K562 (cell line): ENCODE measurements around the gene SIAE. TPM values are rescaled to one million over a fixed set of nuclear protein-coding genes. Genes with fewer than 3 reads are reported as not detected.

Source experiments
- ATAC-seq: fragments of 200-7000 bp; cut with Tn5 transposase; 3 replicates; pipeline ENCODE4 v1.9.1; 2020; ENCODE audit warnings: moderate library complexity
- BruUV-seq: library from RNA; stranded (reverse); fragments of 400-500 nt; replicated peaks from 2 replicates; lab custom pipeline; 2021; lab: Mats Ljungman, UMichigan
- CTCF ChIA-PET: fragments of 300-600 bp; formaldehyde crosslinking; extraction: SDS; loops from one replicate; lab custom pipeline; 2021; ENCODE audit warnings: low intra/inter-chr PET ratio; lab: Yijun Ruan, JAX
- POLR2A ChIA-PET: fragments of 300-600, 350-650 bp; sonication (Branson Sonifier 250); formaldehyde crosslinking; extraction: SDS; loops from one replicate; lab custom pipeline; 2021; ENCODE audit warnings: antibody characterized with exemption, inconsistent platforms; lab: Yijun Ruan, JAX
- DNase-seq, 4 experiments: peaks; one replicate each; pipeline versions ENCODE4 v3.0.0 to v3.0.0-alpha.2; 2011 to 2018; ENCODE audit warnings: low spot score in 3 of 4, mixed read lengths in 3 of 4; ENCODE audit errors: extremely low read depth in 1 of 4
- FAIRE-seq: peaks from 2 replicates; lab custom pipeline; 2011; peaks lifted over from hg19 to GRCh38; lab: Jason Lieb, UNC
- H2AFZ ChIP-seq: 2 replicates; pipeline ENCODE4 v1.6.0; 2011; ENCODE audit warnings: low read depth, low read length, control low read depth, inconsistent platforms
- H3K27ac ChIP-seq: fragments of 200-600 bp; 3 replicates; pipeline ENCODE4 v1.8.0; 2011; ENCODE audit warnings: low read depth, mild to moderate bottlenecking, control low read depth, inconsistent platforms, low read length, moderate library complexity, mixed read lengths; ENCODE audit errors: extremely low read depth
- H3K27me3 ChIP-seq, 2 experiments: fragments of 300-600 bp in 1 of 2; 2 replicates in 1 of 2; 3 replicates in 1 of 2; pipeline versions ENCODE4 v1.6.0 to v1.8.0; 2011; ENCODE audit warnings: inconsistent platforms in 2 of 2, low read length in 2 of 2, mild to moderate bottlenecking in 1 of 2, mixed read lengths in 1 of 2, moderate library complexity in 1 of 2; ENCODE audit not compliant: control insufficient read depth in 2 of 2, insufficient read depth in 2 of 2
- H3K36me3 ChIP-seq: fragments of 300-600 bp; 3 replicates; pipeline ENCODE4 v1.8.0; 2011; ENCODE audit warnings: mild to moderate bottlenecking, low read length, inconsistent platforms; ENCODE audit not compliant: control insufficient read depth, insufficient read depth
- H3K4me1 ChIP-seq, 2 experiments: fragments of 200-600 bp in 1 of 2; replicated peaks in 1 of 2; 2 replicates in 1 of 2; 3 replicates in 1 of 2; pipeline versions ENCODE4 v1.5.1 to v1.8.0; 2011; ENCODE audit warnings: inconsistent platforms in 2 of 2, low read length in 2 of 2, mild to moderate bottlenecking in 1 of 2, mixed read lengths in 1 of 2, moderate library complexity in 1 of 2; ENCODE audit not compliant: control insufficient read depth in 2 of 2, insufficient read depth in 2 of 2
- H3K4me2 ChIP-seq: 2 replicates; pipeline ENCODE4 v1.6.1; 2011; ENCODE audit warnings: low read length, control low read depth, inconsistent platforms, mixed read lengths; ENCODE audit not compliant: insufficient read depth
- H3K4me3 ChIP-seq: fragments of 200-600 bp; sonication (generic), shearing (Covaris generic); 2 replicates; pipeline ENCODE4 v1.5.1; 2016; ENCODE audit warnings: control low read depth, inconsistent platforms
- H3K79me2 ChIP-seq: fragments of 200-600 bp; 3 replicates; pipeline ENCODE4 v1.8.0; 2011; ENCODE audit warnings: low read length, inconsistent platforms; ENCODE audit not compliant: control insufficient read depth, insufficient read depth
- H3K9ac ChIP-seq, 2 experiments: 2 replicates each; pipeline versions ENCODE4 v1.6.0 to v1.6.1; 2011; ENCODE audit warnings: low read depth in 2 of 2, low read length in 2 of 2, control low read depth in 1 of 2, inconsistent platforms in 1 of 2, mild to moderate bottlenecking in 1 of 2, mixed read lengths in 1 of 2; ENCODE audit not compliant: insufficient read depth in 1 of 2
- H3K9me1 ChIP-seq: one replicate; pipeline ENCODE4 v1.6.0; 2011; ENCODE audit warnings: inconsistent platforms, mild to moderate bottlenecking, low read length, moderate library complexity; ENCODE audit not compliant: control insufficient read depth, insufficient read depth
- H3K9me3 ChIP-seq: replicated peaks from 2 replicates; pipeline ENCODE4 v1.5.1; 2011; ENCODE audit warnings: low read depth, low read length, inconsistent platforms; ENCODE audit not compliant: control insufficient read depth, insufficient read depth
- H4K20me1 ChIP-seq: replicated peaks from 2 replicates; pipeline ENCODE4 v1.6.1; 2011; ENCODE audit warnings: low read length, inconsistent platforms, mixed read lengths; ENCODE audit not compliant: control insufficient read depth, insufficient read depth
- CHD1 ChIP-seq: fragments of 200-600 bp; sonication (generic); IDR thresholded peaks from one replicate; pipeline ENCODE4 v1.6.1; 2012; ENCODE audit warnings: mild to moderate bottlenecking, moderate library complexity, low read length, inconsistent platforms
- CXXC5 ChIP-seq: fragments of 250-450 bp; sonication (Bioruptor Pico); IDR thresholded peaks from 2 replicates; pipeline ENCODE4 v1.8.0; 2022; ENCODE audit warnings: inconsistent platforms, mild to moderate bottlenecking, moderate library complexity
- DEAF1 ChIP-seq: fragments of 450-650 bp; formaldehyde crosslinking; IDR thresholded peaks from 2 replicates; pipeline ENCODE4 v1.4.0; 2020; ENCODE audit warnings: mild to moderate bottlenecking, moderate library complexity
- EGR1 ChIP-seq: fragments of 450-650 bp; conservative IDR thresholded peaks from 2 replicates; pipeline ENCODE4 v1.6.1; 2017; ENCODE audit warnings: mild to moderate bottlenecking
- HDAC6 ChIP-seq: IDR thresholded peaks from 2 replicates; pipeline ENCODE4 v1.6.1; 2012; ENCODE audit warnings: low read depth, mild to moderate bottlenecking, control low read depth, inconsistent platforms, low read length, moderate library complexity
- HNRNPLL ChIP-seq: fragments of 200-400 bp; formaldehyde crosslinking; IDR thresholded peaks from 2 replicates; pipeline ENCODE4 v1.6.1; 2017; ENCODE audit warnings: low read length, low read depth, mild to moderate bottlenecking; ENCODE audit not compliant: poor library complexity, severe bottlenecking
- NELFE ChIP-seq: IDR thresholded peaks from 2 replicates; pipeline ENCODE4 v1.6.1; 2011; ENCODE audit warnings: mild to moderate bottlenecking; ENCODE audit not compliant: insufficient read depth, insufficient read length
- RBM25 ChIP-seq: fragments of 200-400 bp; formaldehyde crosslinking; IDR thresholded peaks from 2 replicates; pipeline ENCODE4 v1.6.1; 2018; ENCODE audit warnings: low read length, low read depth, moderate library complexity; ENCODE audit not compliant: severe bottlenecking
- SIX5 ChIP-seq, 2 experiments: IDR thresholded peaks; 2 replicates each; pipeline ENCODE4 v1.6.1; 2011; ENCODE audit warnings: low read length in 2 of 2, borderline replicate concordance in 1 of 2, low read depth in 1 of 2, mild to moderate bottlenecking in 1 of 2, moderate library complexity in 1 of 2; ENCODE audit not compliant: insufficient read depth in 1 of 2
- ZNF398 ChIP-seq: fragments of 250-450 bp; sonication (Bioruptor Pico); IDR thresholded peaks from 2 replicates; pipeline ENCODE4 v1.8.0; 2021; ENCODE audit warnings: moderate library complexity, mild to moderate bottlenecking, inconsistent platforms
- ZNF511 ChIP-seq: sonication (generic); formaldehyde crosslinking; IDR thresholded peaks from 2 replicates; pipeline ENCODE4 v1.8.0; 2022; ENCODE audit warnings: mild to moderate bottlenecking, missing genetic modification reagents
- ZNF512 ChIP-seq: IDR thresholded peaks from 2 replicates; pipeline ENCODE4 v1.6.1; 2016; ENCODE audit warnings: missing genetic modification characterization, missing compliant biosample characterization
- ZNF639 ChIP-seq, 2 experiments: fragments of 200-800 bp in 1 of 2; sonication (Bioruptor generic) in 1 of 2; sonication (generic) in 1 of 2; formaldehyde crosslinking in 1 of 2; IDR thresholded peaks in 1 of 2; conservative IDR thresholded peaks in 1 of 2; 2 replicates each; pipeline versions ENCODE4 v1.5.0 to v1.6.1; 2016 to 2020; ENCODE audit warnings: missing compliant biosample characterization in 1 of 2, missing genetic modification characterization in 1 of 2, missing genetic modification reagents in 1 of 2
- WGBS: fragments of 100-300 bp; shearing (Covaris generic); methylation state at CpG from one replicate; pipeline ENCODE4 v1.1.6; 2016; ENCODE audit warnings: low coverage, mixed read lengths; ENCODE audit not compliant: insufficient coverage; ENCODE audit errors: missing lambda C conversion rate; 5-methylcytosine and 5-hydroxymethylcytosine counted together
- in situ Hi-C: fragments of 300-500 bp; cut with MboI; formaldehyde crosslinking; loops from 4 replicates; pipeline ENCODE4 v1.15.0; 2018; ENCODE audit warnings: inconsistent platforms, mixed read lengths
- intact Hi-C: fragments of 100-400 bp; cut with micrococcal nuclease; formaldehyde crosslinking; loops from 2 replicates; pipeline ENCODE4 v1.14.2; 2022
- polyA plus RNA-seq, 8 experiments: library from polyadenylated mRNA; depleted of rRNA in 4 of 8; stranded (reverse) in 5 of 8; unstranded in 3 of 8; fragments of >200 nt; fragmentation: Nextera tagmentation in 2 of 8; fragmentation: Illumina TruSeq in 1 of 8; extraction: Ambion mirVana in 2 of 8; extraction: Trizol in 1 of 8; gene quantifications; 2 replicates each; pipeline versions ENCODE4 v1.2.1 to v1.2.3, GENCODE V29; 2011 to 2014; ENCODE audit warnings: inconsistent platforms in 1 of 8, missing spikeins in 1 of 8
- total RNA-seq, 7 experiments: library from RNA; depleted of rRNA in 6 of 7; stranded (reverse); fragments of >200 nt in 6 of 7; fragmentation: Illumina TruSeq in 2 of 7; extraction: Trizol in 2 of 7; gene quantifications; 2 replicates each; pipeline versions ENCODE4 v1.2.1 to v1.2.3, GENCODE V29; 2011 to 2021; ENCODE audit warnings: low replicate concordance in 1 of 7

Gene SIAE
- total and polyA plus RNA-seq, 9 of the 15 experiments (the other 6 are each of a cell fraction or from before 2014, with no cell fraction given), result 0.89 to 9.6 (median 3.7) TPM

- intact Hi-C loops, result no loop called here
- no peak within 1 kb of the TSS for H3K4me3 ChIP-seq
- no peak within 1 kb of the TSS; a peak in 1 of 4 replicates for H3K9ac ChIP-seq
- no TSS peak for BruUV-seq
- no peak within 1 kb of the TSS for H3K27ac ChIP-seq
- no peaks in the 10 kb centered on the region for H3K79me2 ChIP-seq
- no peak within 1 kb of the TSS for H2AFZ ChIP-seq
- no peaks in the 10 kb centered on the region for H3K9me1 ChIP-seq
- no peak for ATAC-seq
- FAIRE-seq, result no peak
- WGBS, result 10% methylated on average over 5 of the region's 5 CpGs
- no peaks in the 10 kb centered on the region for H3K36me3 ChIP-seq
- H3K9me3 ChIP-seq, result no peaks in the 10 kb centered on the region
- H4K20me1 ChIP-seq, result no peaks in the 10 kb centered on the region
- no peak for DNase-seq
- no peak within 1 kb of the TSS for H3K4me2 ChIP-seq
- ChIA-PET CTCF (no interaction called here), POLR2A (interaction anchor here (0.6 kb wide), 1 partner anchor 1372 kb away, joined by 4 read pairs; no protein-coding TSS in a partner anchor)
- in situ Hi-C loops, result no loop called here
- H3K27me3 ChIP-seq, result peaks cover 3 to 13% of the 10 kb centered on the region in 2 experiments; a peak in 2 of 5 replicates
- no peaks in the 10 kb centered on the region; a peak in 2 of 5 replicates for H3K4me1 ChIP-seq
- TF ChIP-seq DEAF1 (CRISPR knock-in tag) (no peak), EGR1 (no peak), CXXC5 (CRISPR knock-in tag) (no peak), HNRNPLL (no peak), ZNF512 (tag) (no peak), HDAC6 (no peak), NELFE (no peak), CHD1 (no peak), RBM25 (no peak), ZNF639 (CRISPR knock-in tag; conservative IDR thresholded peaks at IDR 0.05 in 1 of 2, IDR thresholded peaks at IDR 0.05 in 1 of 2) (no peak), SIX5 (IDR thresholded peaks at IDR 0.05; ENCODE audit: borderline replicate concordance in 1 of 2, insufficient read depth in 1 of 2, low read depth in 1 of 2, low read length in 2 of 2) (no peak), ZNF511 (CRISPR knock-in tag) (no peak), ZNF398 (CRISPR knock-in tag) (no peak)
These were observed 62.5 kb downstream of the SIAE start, which contains the start of gene PANX3 for GRCh38 chr11:124611064-124611463. PANX3 (plus strand) TSS chr11:124611428; CDS start chr11:124611557, 129 bp downstream.
